Trophoblast cell (in vitro differentiated cells and primary cell): ENCODE results near the gene SLC6A18.

Experiments
- DNase-seq, 2 donors: peaks; one replicate each; pipeline ENCODE4 v3.0.0-alpha.2; 2016
- H2AFZ ChIP-seq: 2 replicates; pipeline ENCODE4 v1.6.1; 2013; ENCODE audit warnings: low read length, moderate library complexity, mild to moderate bottlenecking; ENCODE audit not compliant: insufficient read depth, poor library complexity
- H2AK5ac ChIP-seq: 2 replicates; pipeline ENCODE4 v1.6.1; 2013; ENCODE audit warnings: mild to moderate bottlenecking, low read length
- H2BK120ac ChIP-seq: 2 replicates; pipeline ENCODE4 v1.6.1; 2013; ENCODE audit warnings: low read length, mild to moderate bottlenecking, moderate library complexity; ENCODE audit not compliant: insufficient read depth, poor library complexity
- H2BK12ac ChIP-seq: 2 replicates; pipeline ENCODE4 v1.6.1; 2013; ENCODE audit warnings: mild to moderate bottlenecking, low read length, moderate library complexity
- H2BK5ac ChIP-seq: 2 replicates; pipeline ENCODE4 v1.6.1; 2013; ENCODE audit warnings: low read length, low read depth, moderate library complexity, mild to moderate bottlenecking; ENCODE audit not compliant: poor library complexity
- H3K14ac ChIP-seq: 2 replicates; pipeline ENCODE4 v1.6.1; 2013; ENCODE audit warnings: mild to moderate bottlenecking, low read length
- H3K18ac ChIP-seq: 2 replicates; pipeline ENCODE4 v1.6.1; 2013; ENCODE audit warnings: mild to moderate bottlenecking, low read length
- H3K23ac ChIP-seq: 2 replicates; pipeline ENCODE4 v1.6.1; 2013; ENCODE audit warnings: low read length
- H3K27ac ChIP-seq: 2 replicates; pipeline ENCODE4 v1.5.1; 2013; ENCODE audit warnings: low read depth, mild to moderate bottlenecking, inconsistent platforms, low read length, moderate library complexity
- H3K27me3 ChIP-seq: 2 replicates; pipeline ENCODE4 v1.6.1; 2013; ENCODE audit warnings: inconsistent platforms, mild to moderate bottlenecking, low read length, moderate library complexity; ENCODE audit not compliant: insufficient read depth
- H3K36me3 ChIP-seq, 2 experiments: 1 replicate in 1 of 2; 2 replicates in 1 of 2; pipeline ENCODE4 v1.6.1; 2013; ENCODE audit warnings: low read length in 2 of 2, mild to moderate bottlenecking in 2 of 2, moderate library complexity in 1 of 2; ENCODE audit not compliant: insufficient read depth in 2 of 2, control insufficient read depth in 1 of 2
- H3K4ac ChIP-seq: 2 replicates; pipeline ENCODE4 v1.6.1; 2013; ENCODE audit warnings: low read depth, mild to moderate bottlenecking, low read length, moderate library complexity
- H3K4me1 ChIP-seq, 2 experiments: 1 replicate in 1 of 2; 2 replicates in 1 of 2; pipeline ENCODE4 v1.6.1; 2013; ENCODE audit warnings: low read length in 2 of 2, mild to moderate bottlenecking in 2 of 2, moderate library complexity in 1 of 2; ENCODE audit not compliant: insufficient read depth in 2 of 2, control insufficient read depth in 1 of 2
- H3K4me2 ChIP-seq: 2 replicates; pipeline ENCODE4 v1.6.1; 2013; ENCODE audit warnings: inconsistent platforms, mild to moderate bottlenecking, low read length, moderate library complexity
- H3K4me3 ChIP-seq: 2 replicates; pipeline ENCODE4 v1.5.1; 2013; ENCODE audit warnings: mild to moderate bottlenecking, low read depth, low read length, inconsistent platforms
- H3K79me1 ChIP-seq: one replicate; pipeline ENCODE4 v1.6.1; 2013; ENCODE audit warnings: low read length
- H3K79me2 ChIP-seq: 2 replicates; pipeline ENCODE4 v1.6.1; 2013; ENCODE audit warnings: low read length, mild to moderate bottlenecking; ENCODE audit not compliant: control insufficient read depth, insufficient read depth, poor library complexity
- H3K9ac ChIP-seq: 2 replicates; pipeline ENCODE4 v1.6.1; 2013; ENCODE audit warnings: mild to moderate bottlenecking, low read length
- H3K9me3 ChIP-seq: 2 replicates; pipeline ENCODE4 v1.6.1; 2013; ENCODE audit warnings: low read depth, mild to moderate bottlenecking, control low read depth, inconsistent platforms, low read length; ENCODE audit not compliant: insufficient read depth
- H4K12ac ChIP-seq: 2 replicates; pipeline ENCODE4 v1.6.1; 2013; ENCODE audit warnings: low read depth, mild to moderate bottlenecking, low read length, moderate library complexity
- H4K8ac ChIP-seq: 2 replicates; pipeline ENCODE4 v1.6.1; 2013; ENCODE audit warnings: low read depth, mild to moderate bottlenecking, low read length, moderate library complexity
- H4K91ac ChIP-seq: one replicate; pipeline ENCODE4 v1.6.1; 2013; ENCODE audit warnings: low read depth, mild to moderate bottlenecking, low read length, moderate library complexity
- WGBS: extraction: QIAGEN DNeasy Blood & Tissue Kit; methylation state at CpG from one replicate; pipeline ENCODE4 v1.1.7; 2013; ENCODE audit warnings: missing lambda C conversion rate; ENCODE audit not compliant: insufficient read length, insufficient coverage; ENCODE audit errors: extremely low coverage; 5-methylcytosine and 5-hydroxymethylcytosine counted together

SLC6A18 gene

GRCh38 chr5:1199649-1200494 is 25.3 kb upstream of the SLC6A18 start:
- H2BK120ac ChIP-seq: no peak overlapping the region
- H4K8ac ChIP-seq: no peak overlapping the region
- no peak overlapping the region for H2BK12ac ChIP-seq
- no peak overlapping the region for H2BK5ac ChIP-seq
- no peak overlapping the region for H3K9ac ChIP-seq
- no peak overlapping the region for H3K4ac ChIP-seq
- no peak overlapping the region for H3K4me2 ChIP-seq
- no peak overlapping the region for H3K27ac ChIP-seq
- no peaks in the 10 kb centered on the region for H3K4me1 ChIP-seq
- no peak overlapping the region for H4K91ac ChIP-seq
- H4K12ac ChIP-seq: no peak overlapping the region
- no peak overlapping the region for H3K14ac ChIP-seq
- no peak overlapping the region for H3K23ac ChIP-seq
- H3K79me1 ChIP-seq: no peaks in the 10 kb centered on the region
- peaks cover 5% of the 10 kb centered on the region for H3K9me3 ChIP-seq
- H2AK5ac ChIP-seq: no peak overlapping the region
- no peak overlapping the region for H3K4me3 ChIP-seq
- no peak overlapping the region for H3K18ac ChIP-seq
- no peak for DNase-seq
- H3K36me3 ChIP-seq: no peaks in the 10 kb centered on the region
- H2AFZ ChIP-seq: no peak overlapping the region
- no peaks in the 10 kb centered on the region for H3K27me3 ChIP-seq
- H3K79me2 ChIP-seq: no peaks in the 10 kb centered on the region
- WGBS: no CpG with 5 or more reads among the region's 26 CpGs

- Histone ChIP-seq H2BK5ac (no peak overlapping the region), H2AFZ (no peak overlapping the region), H3K4me1 (no peaks in the 10 kb centered on the region), H3K79me2 (no peaks in the 10 kb centered on the region), H2AK5ac (no peak overlapping the region), H3K27ac (no peak overlapping the region), H3K4me3 (no peak overlapping the region), H3K18ac (no peak overlapping the region), H4K8ac (no peak overlapping the region), H3K79me1 (no peaks in the 10 kb centered on the region), H4K91ac (no peak overlapping the region), H3K4me2 (no peak overlapping the region), H3K9me3 (peaks cover 2% of the 10 kb centered on the region), H2BK120ac (no peak overlapping the region), H3K9ac (no peak overlapping the region), H3K27me3 (no peaks in the 10 kb centered on the region), H2BK12ac (no peak overlapping the region), H3K4ac (no peak overlapping the region), H4K12ac (no peak overlapping the region), H3K14ac (no peak overlapping the region), H3K36me3 (no peaks in the 10 kb centered on the region), H3K23ac (no peak overlapping the region)
- WGBS: no CpG with 5 or more reads among the region's 28 CpGs
- DNase-seq: no peak
Measured at GRCh38 chr5:1200495-1201326, 24.5 kb upstream of the SLC6A18 start.

- Histone ChIP-seq H3K9ac (no peak within 1 kb of the TSS), H4K12ac (no peak within 1 kb of the TSS), H3K79me2 (no peaks in the 10 kb centered on the region), H3K36me3 (no peaks in the 10 kb centered on the region), H3K4me3 (no peak within 1 kb of the TSS), H2AFZ (no peak within 1 kb of the TSS), H3K27ac (no peak within 1 kb of the TSS), H2BK120ac (no peak within 1 kb of the TSS), H2BK5ac (no peak within 1 kb of the TSS), H4K91ac (no peak within 1 kb of the TSS), H3K4me2 (no peak within 1 kb of the TSS), H3K79me1 (no peaks in the 10 kb centered on the region), H2BK12ac (no peak within 1 kb of the TSS), H3K4ac (no peak within 1 kb of the TSS), H3K18ac (no peak within 1 kb of the TSS), H3K23ac (no peak within 1 kb of the TSS), H3K4me1 (no peaks in the 10 kb centered on the region), H2AK5ac (no peak within 1 kb of the TSS), H3K9me3 (peaks cover 2% of the 10 kb centered on the region), H3K14ac (no peak within 1 kb of the TSS), H3K27me3 (no peaks in the 10 kb centered on the region), H4K8ac (no peak within 1 kb of the TSS)
- no CpG with 5 or more reads among the region's 51 CpGs for WGBS
- no peak for DNase-seq
Measured at GRCh38 chr5:1201327-1202025, 23.7 kb upstream of the SLC6A18 start, which contains the start of gene SLC6A19. Gene SLC6A19 (plus strand): TSS chr5:1201595. CDS start chr5:1201651, 56 bp downstream.

- no peak overlapping the region for H3K4me2 ChIP-seq
- H2BK12ac ChIP-seq: no peak overlapping the region
- no peak overlapping the region for H2AFZ ChIP-seq
- no peak overlapping the region for H3K27ac ChIP-seq
- H4K12ac ChIP-seq: no peak overlapping the region
- H3K14ac ChIP-seq: no peak overlapping the region
- H3K79me2 ChIP-seq: no peaks in the 10 kb centered on the region
- H3K23ac ChIP-seq: no peak overlapping the region
- H2BK120ac ChIP-seq: no peak overlapping the region
- no peak overlapping the region for H3K4me3 ChIP-seq
- DNase-seq: no peak
- H4K8ac ChIP-seq: no peak overlapping the region
- no CpG with 5 or more reads among the region's 26 CpGs for WGBS
- no peaks in the 10 kb centered on the region for H3K36me3 ChIP-seq
- H3K9me3 ChIP-seq: peaks cover 2% of the 10 kb centered on the region
- H4K91ac ChIP-seq: no peak overlapping the region
- no peaks in the 10 kb centered on the region for H3K27me3 ChIP-seq
- no peak overlapping the region for H3K4ac ChIP-seq
- H2BK5ac ChIP-seq: no peak overlapping the region
- no peaks in the 10 kb centered on the region for H3K79me1 ChIP-seq
- no peak overlapping the region for H3K18ac ChIP-seq
- H2AK5ac ChIP-seq: no peak overlapping the region
- H3K9ac ChIP-seq: no peak overlapping the region
- no peaks in the 10 kb centered on the region for H3K4me1 ChIP-seq
Measured at GRCh38 chr5:1202026-1202797, 23.0 kb upstream of the SLC6A18 start.
